Measurements from ENCODE around the gene ZC2HC1C.

DNA sequence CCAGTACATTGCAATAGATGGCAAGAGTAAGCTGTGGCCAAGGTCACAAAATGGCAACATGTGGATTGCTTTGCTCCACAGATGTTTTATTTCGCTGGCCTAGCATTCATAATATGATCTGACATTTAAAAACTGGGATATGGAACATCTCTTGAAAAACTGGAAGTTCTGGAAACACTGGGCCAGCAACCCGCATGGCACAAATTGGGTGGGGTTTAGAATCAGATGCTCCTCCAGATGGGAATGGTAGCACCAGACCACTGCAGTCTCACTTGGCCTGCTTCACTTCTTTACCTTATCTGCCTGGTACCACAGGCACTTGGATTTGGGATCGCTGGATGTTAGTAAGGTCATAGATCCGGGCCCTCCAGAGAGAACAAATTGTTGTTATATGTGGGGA, 10.1 kb downstream of the ZC2HC1C start:
- TF ChIP-seq CTCF (IDR thresholded peaks at IDR 0.05; ENCODE audit: poor library complexity, severe bottlenecking): no peak
- no peak for TF ChIP-seq REST (IDR thresholded peaks at IDR 0.05; ENCODE audit: borderline replicate concordance)
- no peak for TF ChIP-seq EZH2 (IDR thresholded peaks at IDR 0.05; ENCODE audit: borderline replicate concordance, insufficient read depth, low read length, poor library complexity, severe bottlenecking)
- no peak for TF ChIP-seq EP300 (conservative IDR thresholded peaks at IDR 0.05; ENCODE audit: poor library complexity, severe bottlenecking)
- TF ChIP-seq MXI1 (conservative IDR thresholded peaks at IDR 0.05; ENCODE audit: poor library complexity, severe bottlenecking): no peak
- TF ChIP-seq TAF1 (IDR thresholded peaks at IDR 0.05; ENCODE audit: low read depth): no peak
